HG02610 (cell line): ENCODE measurements around the gene FOXO3.

Experiments
- ATAC-seq: cut with Tn5 transposase; IDR thresholded peaks from one replicate; pipeline ENCODE4 v1.9.1; 2021; ENCODE audit warnings: mild to moderate bottlenecking, moderate library complexity; ENCODE audit not compliant: unreplicated experiment

The FOXO3 gene

DNA sequence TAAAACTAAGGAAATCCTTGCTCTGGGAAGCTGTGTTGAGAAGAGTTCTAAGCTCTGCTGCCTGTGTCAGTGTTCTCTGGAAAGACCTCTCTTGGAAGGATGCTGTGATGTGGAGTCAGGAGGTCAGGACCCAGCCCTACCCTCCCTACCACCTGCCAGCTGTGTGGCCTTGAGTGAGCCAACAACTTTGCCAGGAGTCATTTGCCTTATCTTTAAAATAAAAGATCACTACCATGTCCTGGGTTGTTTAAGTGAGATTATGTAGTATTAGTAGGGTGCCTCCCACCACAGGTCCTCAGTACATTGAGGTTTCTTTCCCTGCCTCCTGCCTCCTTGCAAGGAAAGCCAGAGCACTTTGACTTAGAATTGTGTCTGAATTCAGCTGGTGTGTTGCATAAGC, 64.9 kb downstream of the FOXO3 start:
- no peak for ATAC-seq

- no peak for ATAC-seq
These were observed 66.1 kb downstream of the FOXO3 start for GRCh38 chr6:108626777-108627176.

GRCh38 chr6:108627692-108628550, 67.2 kb downstream of the FOXO3 start:
- no peak for ATAC-seq

- no peak for ATAC-seq
These were observed 69.5 kb downstream of the FOXO3 start for GRCh38 chr6:108630050-108630714.

- no peak for ATAC-seq
These were observed 71.7 kb downstream of the FOXO3 start for GRCh38 chr6:108632441-108632840.

GRCh38 chr6:108633436-108633835, 72.7 kb downstream of the FOXO3 start:
- ATAC-seq, result no peak

DNA sequence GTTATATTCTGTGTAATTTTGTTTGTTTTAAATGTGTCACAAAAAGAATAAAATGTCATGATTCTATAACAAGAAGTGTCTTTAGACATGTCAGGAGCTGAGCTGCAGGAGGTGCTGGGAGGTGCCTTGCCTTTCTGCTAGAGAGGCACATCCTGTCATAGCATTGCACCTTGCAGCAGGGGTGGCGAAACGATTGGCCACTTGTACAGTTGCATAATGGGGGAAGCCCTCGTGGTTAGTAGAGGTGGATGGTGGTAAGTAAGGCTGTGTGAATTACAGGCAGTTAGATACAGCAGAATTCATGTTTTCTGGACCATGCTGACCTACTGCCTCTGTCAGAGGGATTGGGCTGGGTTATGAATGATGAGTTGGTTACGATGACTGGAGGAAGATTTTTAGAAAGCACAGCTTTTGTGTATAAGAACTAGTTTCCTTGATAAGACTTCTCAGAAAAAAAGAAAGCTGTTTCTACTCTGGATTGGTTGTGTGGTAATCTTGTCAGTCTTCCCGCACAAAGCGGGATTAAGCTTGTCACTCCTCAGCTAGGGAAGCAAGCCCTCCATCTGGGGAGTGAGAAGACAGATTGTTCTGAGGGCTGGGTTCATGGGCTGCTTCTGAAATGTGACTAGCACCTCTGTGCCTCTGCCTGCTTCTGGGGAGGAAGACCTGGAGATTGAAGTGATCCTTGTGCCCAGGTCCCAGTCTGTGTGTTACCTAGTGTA, 74.9 kb downstream of the FOXO3 start:
- ATAC-seq, result no peak

DNA sequence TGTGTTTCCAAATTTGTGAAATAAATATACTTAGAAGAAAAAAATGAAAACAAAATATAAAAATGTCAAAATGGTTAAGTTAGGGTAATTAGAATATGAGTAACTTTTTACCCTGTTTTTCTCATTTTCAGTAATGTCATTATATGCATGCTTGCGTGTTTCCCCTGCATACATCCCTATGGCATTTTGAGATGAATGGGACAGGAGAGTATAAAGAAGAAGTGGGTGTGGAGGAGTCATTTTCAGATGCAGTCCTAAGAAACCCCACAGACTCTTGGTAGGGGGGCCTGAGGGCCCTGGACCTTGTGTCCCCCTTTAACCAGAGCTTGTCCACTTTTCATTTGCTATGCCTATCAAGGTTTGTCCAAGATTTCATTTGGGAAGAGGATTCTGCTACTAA, 77.2 kb downstream of the FOXO3 start:
- no peak for ATAC-seq

- no peak for ATAC-seq
These were observed 78.3 kb downstream of the FOXO3 start for GRCh38 chr6:108638993-108639392.

- ATAC-seq, result no peak
These were observed 79.4 kb downstream of the FOXO3 start for GRCh38 chr6:108640104-108640503.

- ATAC-seq, result no peak
These were observed 82.5 kb downstream of the FOXO3 start for GRCh38 chr6:108643184-108643583.

DNA sequence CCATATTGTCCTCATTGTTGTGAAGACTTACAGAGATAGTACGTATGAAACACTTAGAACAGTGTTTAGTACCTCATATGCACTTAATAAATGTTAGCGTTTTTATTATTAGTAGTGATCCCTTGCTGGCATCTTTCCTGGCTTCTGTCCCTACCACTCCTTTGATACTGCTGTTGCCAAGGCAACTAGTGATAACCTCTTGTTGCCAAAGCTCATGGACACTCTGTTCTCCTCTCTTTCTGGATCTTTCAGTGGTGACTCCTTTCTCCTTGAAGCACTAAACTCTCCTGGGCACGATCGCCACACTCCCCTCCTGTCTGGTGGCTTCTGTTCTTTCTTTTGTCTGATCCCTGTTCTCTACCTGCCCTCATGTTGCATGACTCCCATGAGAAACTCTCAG, 83.5 kb downstream of the FOXO3 start:
- ATAC-seq, result no peak

DNA sequence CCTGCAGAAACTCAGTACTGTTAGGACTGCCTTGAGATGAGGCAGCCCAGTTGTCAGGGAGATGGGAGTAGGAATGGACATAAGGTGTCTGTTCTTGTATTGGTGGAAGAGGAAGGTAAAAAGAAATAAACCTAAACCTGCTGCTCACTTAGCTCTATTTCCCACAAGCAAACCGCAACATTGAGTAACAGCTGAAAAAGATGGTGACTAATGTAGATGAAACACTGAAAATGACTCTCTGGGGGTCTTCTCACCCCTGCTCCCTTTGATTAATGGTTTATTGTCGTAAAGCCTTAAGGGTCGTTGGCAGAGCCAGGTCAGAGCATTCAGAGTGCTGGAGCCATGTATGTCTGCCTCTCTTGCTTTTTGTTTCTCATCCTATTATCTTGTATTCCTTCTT, 87.5 kb downstream of the FOXO3 start:
- ATAC-seq, result no peak

DNA sequence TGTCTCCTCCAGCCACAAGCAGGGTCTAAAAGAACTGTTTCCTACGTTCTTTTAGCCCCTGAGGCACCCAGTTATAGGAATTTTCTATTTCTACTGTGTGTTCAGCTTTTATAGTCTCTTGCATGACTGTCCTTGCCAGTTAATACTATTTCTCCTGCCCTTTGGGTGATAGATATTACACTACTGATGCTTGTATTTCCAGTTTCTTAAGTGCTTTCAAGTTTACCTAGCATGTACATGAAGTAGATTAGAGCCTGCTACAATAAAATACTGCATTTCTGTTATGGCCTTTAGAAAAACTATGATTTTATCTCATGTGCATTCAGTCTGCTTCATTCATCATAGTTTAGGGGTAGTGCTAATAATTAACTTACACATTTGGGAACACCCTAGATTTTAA, 89.6 kb downstream of the FOXO3 start:
- no peak for ATAC-seq

DNA sequence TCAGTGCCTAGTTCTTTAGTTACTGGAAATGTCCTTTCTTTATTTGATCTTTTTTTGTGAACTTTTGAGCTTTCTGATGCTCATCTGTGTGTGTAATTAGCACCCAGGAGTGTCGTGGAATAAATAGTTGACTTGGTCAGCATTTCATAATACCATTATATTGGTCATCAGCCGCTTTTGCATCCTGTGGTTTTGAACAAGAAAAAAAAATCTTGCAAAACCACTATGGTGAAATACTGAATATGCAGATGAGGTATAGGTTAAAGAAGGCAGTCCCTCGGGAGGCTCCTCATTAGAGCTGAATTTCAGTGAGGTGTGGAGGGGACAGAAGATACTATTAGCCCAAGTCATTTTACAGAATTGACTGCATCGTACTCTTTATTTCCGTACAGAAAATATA, 90.1 kb downstream of the FOXO3 start:
- ATAC-seq, result no peak

- ATAC-seq, result no peak
These were observed 90.9 kb downstream of the FOXO3 start for GRCh38 chr6:108651340-108652227.

- no peak for ATAC-seq
These were observed 91.7 kb downstream of the FOXO3 start for GRCh38 chr6:108652375-108652774.

DNA sequence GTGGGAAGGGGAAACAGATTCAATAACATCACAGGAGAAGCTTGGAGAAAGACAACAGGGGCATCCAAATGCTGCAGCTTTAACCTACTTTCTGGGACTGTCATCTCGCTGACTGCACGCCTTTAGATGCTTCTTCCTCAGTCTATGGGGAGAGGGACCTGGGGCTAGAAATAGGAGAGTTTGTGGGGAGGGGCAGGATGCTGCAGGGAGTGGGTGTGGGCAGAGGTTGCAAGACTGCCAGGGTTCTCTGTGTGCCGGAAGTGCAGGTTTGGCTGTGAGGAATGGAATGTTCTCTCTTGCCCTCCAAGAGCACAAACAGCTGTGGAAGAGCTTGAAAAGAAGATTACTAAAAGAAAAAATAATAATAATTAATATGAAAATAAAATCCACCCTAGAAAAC, 93.2 kb downstream of the FOXO3 start:
- no peak for ATAC-seq

- no peak for ATAC-seq
These were observed 93.9 kb downstream of the FOXO3 start for GRCh38 chr6:108654465-108655106.
